Left lung (tissue), 10 donors: ENCODE data around the gene POU2AF3. TPM values are rescaled to one million over a fixed set of nuclear protein-coding genes. Genes with fewer than 3 reads are reported as not detected.

ENCODE experiments used
- ATAC-seq: fragments of 200-7000 bp; cut with Tn5 transposase; one replicate; pipeline ENCODE4 v1.9.1; 2020; ENCODE audit warnings: moderate library complexity
- DNase-seq, 4 donors: peaks; one replicate each; pipeline ENCODE4 v3.0.0-alpha.2; 2013 to 2020
- H3K27ac ChIP-seq, 2 donors: fragments of 200-600 bp; sonication (generic) in 1 of 2; one replicate each; pipeline versions ENCODE4 v1.5.0 to v1.8.0; 2020 to 2021
- H3K27me3 ChIP-seq, 2 donors: fragments of 200-600 bp; sonication (generic) in 1 of 2; one replicate each; pipeline versions ENCODE4 v1.5.0 to v1.8.0; 2020 to 2021
- H3K36me3 ChIP-seq, 2 donors: fragments of 200-600 bp; sonication (generic) in 1 of 2; one replicate each; pipeline versions ENCODE4 v1.5.0 to v1.8.0; 2020 to 2021
- H3K4me1 ChIP-seq, 2 donors: fragments of 200-600 bp; one replicate each; pipeline ENCODE4 v1.8.0; 2021
- H3K4me3 ChIP-seq, 2 donors: fragments of 200-600 bp; sonication (generic) in 1 of 2; one replicate each; pipeline versions ENCODE4 v1.5.0 to v1.8.0; 2020 to 2021; ENCODE audit warnings: mild to moderate bottlenecking in 1 of 2
- H3K9me3 ChIP-seq, 2 donors: fragments of 200-600 bp; sonication (generic) in 1 of 2; one replicate each; pipeline versions ENCODE4 v1.5.0 to v1.8.0; 2020 to 2021
- CTCF ChIP-seq, 2 donors: fragments of 200-600 bp; sonication (generic) in 1 of 2; IDR thresholded peaks; one replicate each; pipeline versions ENCODE4 v1.5.0 to v1.8.0; 2021; ENCODE audit warnings: antibody characterized with exemption in 2 of 2
- intact Hi-C, 2 donors: fragments of 100-400 bp; cut with DNase I; formaldehyde crosslinking; loops; one replicate each; pipeline versions ENCODE4 v1.11.2 to v1.14.2; 2022
- polyA plus RNA-seq, 6 donors: library from polyadenylated mRNA; unstranded; fragments of 120-200 nt; gene quantifications; one replicate each; pipeline ENCODE4 v1.2.1, GENCODE V29; 2013; ENCODE audit not compliant: insufficient read length in 6 of 6
- total RNA-seq, 2 donors: library from RNA; stranded (reverse); fragmentation: NEBNext Ultra II Directional; extraction: Animal tissue kit (Norgen Biotek cat#: 25700); gene quantifications; one replicate each; pipeline ENCODE4 v1.2.1, GENCODE V29; 2021
- donor health status: DM: no; HTN: yes; CAD: no.
- donor health status: DM: no; HTN: no; CAD: no.

POU2AF3 gene
- total and polyA plus RNA-seq, 8 donors: 2.7 to 14.4 (median 10.3) TPM

GRCh38 chr11:111347002-111347722 is 48.8 kb downstream of the POU2AF3 start:
- no peak for ATAC-seq
- no peak for TF ChIP-seq CTCF (IDR thresholded peaks at IDR 0.05)
- H3K36me3 ChIP-seq: no peaks in the 10 kb centered on the region
- no peaks in the 10 kb centered on the region for H3K4me1 ChIP-seq
- no peak for DNase-seq
- intact Hi-C loops: no loop called here
- no peaks in the 10 kb centered on the region for H3K9me3 ChIP-seq
- no peak overlapping the region for H3K27ac ChIP-seq
- no peaks in the 10 kb centered on the region for H3K27me3 ChIP-seq
- H3K4me3 ChIP-seq: no peak overlapping the region

- no peaks in the 10 kb centered on the region for H3K27me3 ChIP-seq
- no peak overlapping the region for H3K4me3 ChIP-seq
- no peak for DNase-seq
- ATAC-seq: no peak
- H3K36me3 ChIP-seq: no peaks in the 10 kb centered on the region
- H3K4me1 ChIP-seq: no peaks in the 10 kb centered on the region
- TF ChIP-seq CTCF (IDR thresholded peaks at IDR 0.05): no peak
- intact Hi-C loops: no loop called here
- no peaks in the 10 kb centered on the region for H3K9me3 ChIP-seq
- no peak overlapping the region for H3K27ac ChIP-seq
Observed at GRCh38 chr11:111347723-111348115, 49.4 kb downstream of the POU2AF3 start.

GRCh38 chr11:111348147-111348546 is 49.8 kb downstream of the POU2AF3 start:
- no peak overlapping the region for H3K27ac ChIP-seq
- H3K4me3 ChIP-seq: no peak overlapping the region
- TF ChIP-seq CTCF (IDR thresholded peaks at IDR 0.05): no peak
- ATAC-seq (no peak), DNase-seq (no peak)
- H3K27me3 ChIP-seq: no peaks in the 10 kb centered on the region
- H3K4me1 ChIP-seq: no peaks in the 10 kb centered on the region
- no peaks in the 10 kb centered on the region for H3K9me3 ChIP-seq
- intact Hi-C loops: no loop called here
- no peaks in the 10 kb centered on the region for H3K36me3 ChIP-seq

GRCh38 chr11:111349191-111349695 is 50.9 kb downstream of the POU2AF3 start:
- no peak for TF ChIP-seq CTCF (IDR thresholded peaks at IDR 0.05)
- intact Hi-C loops: no loop called here
- DNase-seq: no peak
- no peaks in the 10 kb centered on the region for H3K9me3 ChIP-seq
- no peaks in the 10 kb centered on the region for H3K27me3 ChIP-seq
- no peaks in the 10 kb centered on the region for H3K4me1 ChIP-seq
- H3K36me3 ChIP-seq: no peaks in the 10 kb centered on the region
- no peak for ATAC-seq
- H3K27ac ChIP-seq: no peak overlapping the region
- H3K4me3 ChIP-seq: no peak overlapping the region

- no peak for DNase-seq
- Histone ChIP-seq H3K4me3 (no peak overlapping the region), H3K27ac (no peak overlapping the region), H3K27me3 (no peaks in the 10 kb centered on the region), H3K4me1 (no peaks in the 10 kb centered on the region), H3K9me3 (no peaks in the 10 kb centered on the region), H3K36me3 (no peaks in the 10 kb centered on the region)
- no peak for ATAC-seq
- intact Hi-C loops: no loop called here
- TF ChIP-seq CTCF (IDR thresholded peaks at IDR 0.05): no peak
Observed at GRCh38 chr11:111350811-111351210, 52.5 kb downstream of the POU2AF3 start.
